Aorta (tissue), 5 donors: ENCODE data around the gene CPA1. TPM values are rescaled to one million over a fixed set of nuclear protein-coding genes. Genes with fewer than 3 reads are reported as not detected.
A peak's percentile ranks its signal among the peaks of the same experiment; 100 is the strongest.

Experiments used
- ATAC-seq: fragments of 200-7000 bp; cut with Tn5 transposase; one replicate; pipeline ENCODE4 v1.9.1; 2022; ENCODE audit warnings: moderate library complexity; ENCODE audit not compliant: low FRiP score
- DNase-seq, 2 donors: peaks; one replicate each; pipeline ENCODE4 v3.0.0-alpha.2; 2020
- H3K27ac ChIP-seq, 2 donors: one replicate each; pipeline ENCODE4 v1.5.1; 2013; ENCODE audit warnings: low read length in 2 of 2, mild to moderate bottlenecking in 2 of 2, moderate library complexity in 2 of 2, control low read depth in 1 of 2, inconsistent platforms in 1 of 2, low read depth in 1 of 2
- H3K27me3 ChIP-seq, 2 donors: one replicate each; pipeline ENCODE4 v1.6.1; 2013; ENCODE audit warnings: control low read depth in 1 of 2, low read length in 1 of 2, mild to moderate bottlenecking in 1 of 2, moderate library complexity in 1 of 2; ENCODE audit not compliant: insufficient read depth in 2 of 2, control insufficient read depth in 1 of 2
- H3K36me3 ChIP-seq, 2 donors: one replicate each; pipeline ENCODE4 v1.6.1; 2013; ENCODE audit warnings: control low read depth in 1 of 2, low read length in 1 of 2, mild to moderate bottlenecking in 1 of 2; ENCODE audit not compliant: insufficient read depth in 2 of 2, control insufficient read depth in 1 of 2
- H3K4me1 ChIP-seq, 2 donors: one replicate each; pipeline ENCODE4 v1.6.1; 2013; ENCODE audit warnings: low read length in 2 of 2, control low read depth in 1 of 2, mild to moderate bottlenecking in 1 of 2, moderate library complexity in 1 of 2; ENCODE audit not compliant: insufficient read depth in 2 of 2, control insufficient read depth in 1 of 2
- H3K4me3 ChIP-seq, 2 donors: one replicate each; pipeline ENCODE4 v1.5.1; 2013; ENCODE audit warnings: low read length in 2 of 2, control low read depth in 1 of 2, mild to moderate bottlenecking in 1 of 2
- H3K9me3 ChIP-seq: one replicate; pipeline ENCODE4 v1.6.1; 2013; ENCODE audit warnings: mild to moderate bottlenecking, low read length; ENCODE audit not compliant: control insufficient read depth
- WGBS, 2 donors: extraction: QIAGEN DNeasy Blood & Tissue Kit; methylation state at CpG; one replicate each; pipeline ENCODE4 v1.1.7; 2013; 5-methylcytosine and 5-hydroxymethylcytosine counted together
- intact Hi-C, 2 donors: fragments of 100-400 bp; cut with DNase I; formaldehyde crosslinking; loops; one replicate each; pipeline versions ENCODE4 v1.14.2 to v1.15.0; 2022
- polyA plus RNA-seq, 2 donors: library from polyadenylated mRNA; stranded (reverse); fragments of 200-250 nt; gene quantifications; one replicate each; pipeline ENCODE4 v1.2.3, GENCODE V29; 2013
- total RNA-seq, 2 donors: library from RNA; stranded (reverse); fragmentation: NEBNext Ultra II Directional; extraction: Animal tissue kit (Norgen Biotek cat#: 25700); gene quantifications; one replicate each; pipeline ENCODE4 v1.2.1, GENCODE V29; 2021
- donor health status: healthy with polysubstance abuse.
- donor health status: Bipolar disorder and iron deficiency.
- donor health status: DM: no; HTN: no; CAD: no.
- donor health status: DM: no; HTN: no; CAD: no.
- donor health status: DM: yes; HTN: yes; CAD: no.

The CPA1 gene
- total and polyA plus RNA-seq, 4 donors: 3.6 to 9.4 (median 6.2) TPM

DNA sequence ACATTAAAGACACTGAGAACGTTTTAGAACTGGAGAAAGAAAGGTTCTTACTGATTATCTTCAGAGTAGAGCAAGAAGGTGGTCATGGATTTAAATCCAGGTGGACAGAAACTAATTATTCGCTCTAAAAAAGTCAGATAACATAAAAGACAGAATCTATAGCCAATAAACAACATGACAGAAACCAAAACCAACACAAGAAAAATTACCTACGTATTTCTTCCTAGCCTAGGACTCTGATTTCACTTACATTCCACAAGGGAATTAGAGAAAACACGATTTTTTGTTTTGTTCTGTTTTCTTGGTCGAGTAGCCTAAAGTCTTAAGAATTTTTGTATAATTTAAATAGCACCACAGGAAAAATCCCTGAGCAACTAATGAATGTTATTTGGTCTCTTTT is 15.1 kb downstream of the CPA1 start:
- Histone ChIP-seq H3K4me3 (peak overlapping the region in 1 of 2 donors; percentile 71), H3K4me1 (no peaks in the 10 kb centered on the region), H3K9me3 (no peaks in the 10 kb centered on the region), H3K27ac (no peak overlapping the region), H3K27me3 (no peaks in the 10 kb centered on the region), H3K36me3 (no peaks in the 10 kb centered on the region)
- no peak for DNase-seq
- ATAC-seq: no peak
- 16 to 22% methylated on average over 5 of the region's 5 CpGs for WGBS, 2 donors
- intact Hi-C loops: loop anchor here (5.0 kb wide), 2 partner anchors 47 to 118 kb away; partner anchors contain the start of gene CEP41 (in 1 of the 2)

DNA sequence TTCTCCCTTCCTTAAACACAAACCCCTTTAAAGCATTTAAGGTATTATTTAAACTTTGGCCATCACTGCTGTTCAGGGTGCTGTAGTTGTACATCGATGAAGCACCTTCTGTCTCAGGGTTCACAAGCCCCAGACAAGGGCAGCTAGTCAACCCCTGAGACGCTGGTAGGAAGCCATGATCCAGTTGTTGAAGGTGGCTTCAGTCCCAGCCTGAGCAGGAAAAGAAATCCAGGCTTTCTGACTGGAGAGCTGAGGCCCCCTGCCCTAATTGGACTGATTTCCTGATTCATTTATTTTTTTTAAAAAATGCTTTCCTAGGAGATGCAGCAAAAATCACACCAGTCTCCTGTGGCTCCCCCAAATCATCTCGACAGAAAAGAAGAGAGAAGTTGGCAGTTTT is 15.8 kb downstream of the CPA1 start:
- Histone ChIP-seq H3K9me3 (no peaks in the 10 kb centered on the region), H3K36me3 (no peaks in the 10 kb centered on the region), H3K27ac (peak overlapping the region in 1 of 2 donors; percentile 37), H3K4me1 (no peaks in the 10 kb centered on the region), H3K27me3 (no peaks in the 10 kb centered on the region), H3K4me3 (peak overlapping the region in 1 of 2 donors; percentile 71)
- intact Hi-C loops: loop anchor here (5.0 kb wide), 2 partner anchors 46 to 119 kb away; partner anchors contain the start of gene CEP41 (in 1 of the 2)
- DNase-seq: no peak
- WGBS, 2 donors: 5 to 6% methylated on average over 3 of the region's 3 CpGs
- ATAC-seq: no peak

DNA sequence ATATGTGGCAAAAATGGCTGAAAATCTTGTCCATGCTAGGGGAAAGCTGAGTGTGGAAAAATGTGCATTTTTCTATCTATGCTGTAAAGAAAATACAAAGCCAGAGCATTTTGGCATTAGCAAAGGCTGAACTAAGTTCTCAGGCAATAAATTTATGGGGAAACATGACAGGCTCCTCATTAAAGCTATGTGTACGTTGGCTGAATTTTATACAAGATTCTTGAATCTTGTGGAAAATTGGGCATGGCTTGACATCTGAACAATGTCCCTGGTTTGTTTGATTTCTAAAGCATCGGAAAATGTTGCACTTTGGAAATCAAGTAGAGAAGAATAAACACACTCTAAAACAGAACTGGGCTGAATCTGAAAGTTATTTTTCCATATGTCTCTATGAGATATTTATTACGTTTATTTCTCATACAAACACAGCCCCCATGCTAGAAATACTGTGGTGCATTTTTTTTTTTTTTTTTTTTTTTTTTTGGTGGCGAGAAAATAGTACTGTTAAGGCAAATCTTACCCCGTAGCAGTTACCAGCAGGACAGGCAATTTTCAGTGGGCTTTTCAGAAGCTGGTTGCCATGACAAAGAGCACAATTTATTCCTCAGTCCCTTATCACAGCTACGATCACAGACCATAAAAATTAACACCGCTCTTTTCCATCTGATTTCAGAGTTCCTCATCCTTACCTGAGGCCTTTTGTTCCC is 16.9 kb downstream of the CPA1 start:
- Histone ChIP-seq H3K9me3 (no peaks in the 10 kb centered on the region), H3K27me3 (no peaks in the 10 kb centered on the region), H3K36me3 (no peaks in the 10 kb centered on the region), H3K4me1 (no peaks in the 10 kb centered on the region), H3K4me3 (peak overlapping the region in 1 of 2 donors; percentile 71), H3K27ac (no peak overlapping the region)
- 17 to 22% methylated on average over 7 of the region's 7 CpGs for WGBS, 2 donors
- intact Hi-C loops: loop anchor here (5.0 kb wide), 2 partner anchors 45 to 120 kb away; partner anchors contain the start of gene CEP41 (in 1 of the 2)
- ATAC-seq (no peak), DNase-seq (no peak)

DNA sequence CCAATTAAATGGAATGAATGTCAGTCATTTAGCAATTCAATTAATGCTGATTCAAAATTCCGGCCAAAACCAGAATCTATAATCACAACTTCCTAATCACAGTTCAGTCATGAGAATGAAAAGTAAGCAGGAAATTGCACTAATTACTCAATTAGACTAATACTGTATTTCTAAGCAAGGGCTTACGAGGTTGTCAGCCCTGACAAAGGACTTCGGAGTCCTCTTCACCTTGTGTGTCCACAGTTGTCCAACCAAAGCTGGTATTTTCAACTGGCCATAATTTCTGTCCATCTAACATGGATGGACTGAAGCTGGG is 17.4 kb downstream of the CPA1 start:
- Histone ChIP-seq H3K9me3 (no peaks in the 10 kb centered on the region), H3K27ac (no peak overlapping the region), H3K4me1 (no peaks in the 10 kb centered on the region), H3K36me3 (no peaks in the 10 kb centered on the region), H3K27me3 (no peaks in the 10 kb centered on the region), H3K4me3 (no peak overlapping the region)
- DNase-seq (no peak), ATAC-seq (no peak)
- WGBS, 2 donors: 86 to 88% methylated on average over 3 of the region's 3 CpGs
- intact Hi-C loops: loop anchor here (5.0 kb wide), 2 partner anchors 45 to 120 kb away; partner anchors contain the start of gene CEP41 (in 1 of the 2)

DNA sequence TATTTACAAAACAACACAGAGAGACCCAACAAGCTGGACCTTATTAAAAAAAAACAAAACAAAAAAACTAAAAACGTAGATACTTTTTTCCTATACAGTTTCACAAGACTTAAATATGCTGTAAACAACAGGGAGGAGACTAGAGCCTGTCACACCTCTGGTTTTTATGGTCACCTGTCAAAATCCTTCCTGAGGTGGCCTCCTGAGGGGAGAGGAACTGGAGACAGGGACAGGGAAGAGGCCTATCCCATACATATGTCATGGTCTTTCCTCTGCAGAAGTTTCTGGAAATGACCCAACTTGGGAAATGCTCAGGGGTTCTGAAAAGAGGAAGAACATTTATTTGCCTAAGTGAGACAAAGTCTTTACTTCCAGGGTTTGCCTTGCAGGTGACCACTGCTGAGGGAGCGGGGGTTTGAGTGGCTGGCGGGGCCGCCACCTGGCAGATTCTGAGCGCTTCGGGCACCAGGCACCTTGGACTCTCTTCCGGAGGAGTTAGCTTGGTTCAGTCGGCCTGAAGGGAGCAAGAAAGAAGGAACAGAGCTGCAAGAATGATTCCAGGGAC is 18.3 kb downstream of the CPA1 start:
- no peaks in the 10 kb centered on the region for H3K36me3 ChIP-seq
- 73 to 78% methylated on average over 8 of the region's 8 CpGs for WGBS, 2 donors
- no peak overlapping the region for H3K4me3 ChIP-seq
- DNase-seq (no peak), ATAC-seq (no peak)
- no peaks in the 10 kb centered on the region for H3K9me3 ChIP-seq
- no peak overlapping the region for H3K27ac ChIP-seq
- intact Hi-C loops: loop anchor here (5.0 kb wide), 2 partner anchors 44 to 121 kb away; partner anchors contain the start of gene CEP41 (in 1 of the 2)
- H3K27me3 ChIP-seq: no peaks in the 10 kb centered on the region
- H3K4me1 ChIP-seq: no peaks in the 10 kb centered on the region

DNA sequence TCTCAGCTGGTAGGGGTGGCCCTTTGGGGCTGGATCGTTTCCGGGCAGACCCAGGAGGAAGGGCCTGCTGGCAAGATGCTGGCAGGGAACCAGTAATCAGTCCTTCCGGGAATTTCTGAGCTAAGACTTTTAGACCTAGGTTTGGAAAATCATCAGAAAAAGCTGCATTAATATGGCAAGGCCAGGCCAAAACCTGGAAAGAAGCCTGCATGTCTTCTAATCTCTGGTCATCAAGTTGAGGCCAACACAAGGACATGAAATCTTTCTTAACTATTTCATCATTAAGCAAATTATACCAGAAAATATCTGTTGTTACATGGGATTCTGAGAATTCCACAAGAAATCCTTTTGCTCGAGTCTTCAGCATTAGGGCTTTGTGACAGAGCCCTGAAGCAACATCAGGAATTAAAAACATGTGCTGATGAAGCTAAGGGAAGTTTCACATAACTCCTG is 19.9 kb downstream of the CPA1 start:
- Histone ChIP-seq H3K36me3 (no peaks in the 10 kb centered on the region), H3K27me3 (no peaks in the 10 kb centered on the region), H3K4me1 (no peaks in the 10 kb centered on the region), H3K9me3 (no peaks in the 10 kb centered on the region), H3K27ac (no peak overlapping the region), H3K4me3 (no peak overlapping the region)
- intact Hi-C loops: no loop called here
- ATAC-seq: peak; percentile 69
- 7 to 11% methylated on average over 4 of the region's 4 CpGs for WGBS, 2 donors
- DNase-seq: no peak

DNA sequence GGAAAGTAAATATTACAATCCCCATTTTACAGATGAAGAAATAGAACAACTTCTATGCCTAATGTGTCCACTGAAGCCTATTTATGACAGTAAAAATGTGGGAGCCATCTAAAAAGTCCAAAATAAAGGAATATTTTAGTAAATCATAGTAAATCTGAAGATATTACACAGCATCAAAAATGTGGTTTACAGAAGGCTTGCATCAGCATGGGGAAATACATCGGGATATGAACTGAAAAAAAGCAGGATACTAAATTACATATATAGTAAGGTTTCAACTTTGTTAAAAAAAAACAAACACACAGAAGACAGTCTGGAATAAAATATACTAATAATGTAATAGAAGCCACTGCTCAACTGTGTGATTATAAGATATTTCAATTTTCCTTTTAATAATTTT is 20.8 kb downstream of the CPA1 start:
- ATAC-seq (no peak), DNase-seq (no peak)
- H3K9me3 ChIP-seq: no peaks in the 10 kb centered on the region
- intact Hi-C loops: no loop called here
- no peaks in the 10 kb centered on the region for H3K36me3 ChIP-seq
- 86 to 95% methylated on average over 1 of the region's 1 CpG for WGBS, 2 donors
- H3K4me3 ChIP-seq: no peak overlapping the region
- H3K4me1 ChIP-seq: no peaks in the 10 kb centered on the region
- H3K27me3 ChIP-seq: no peaks in the 10 kb centered on the region
- no peak overlapping the region for H3K27ac ChIP-seq

DNA sequence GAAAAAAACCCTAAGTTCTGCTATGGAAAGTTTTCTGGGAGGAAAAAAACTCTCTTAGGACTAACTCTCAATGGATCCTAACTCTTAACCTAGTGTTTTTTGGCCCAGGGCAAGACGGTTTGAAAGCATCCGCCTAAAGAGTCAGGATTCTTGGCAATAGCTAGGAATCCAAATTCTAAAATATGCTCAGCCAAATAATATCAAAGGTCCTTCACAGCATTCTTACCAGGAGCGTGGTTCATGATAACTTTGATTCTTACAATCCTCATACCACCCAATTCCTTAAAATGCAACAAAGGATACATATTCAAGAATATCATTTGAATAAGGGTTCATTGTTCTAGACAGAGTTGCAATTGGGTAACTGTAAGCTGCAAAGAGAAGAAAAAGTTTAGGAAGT is 21.3 kb downstream of the CPA1 start:
- WGBS, 2 donors: 50 to 59% methylated on average over 3 of the region's 3 CpGs
- DNase-seq (no peak), ATAC-seq (no peak)
- no peak overlapping the region for H3K27ac ChIP-seq
- H3K4me3 ChIP-seq: no peak overlapping the region
- H3K36me3 ChIP-seq: no peaks in the 10 kb centered on the region
- H3K4me1 ChIP-seq: no peaks in the 10 kb centered on the region
- intact Hi-C loops: no loop called here
- no peaks in the 10 kb centered on the region for H3K9me3 ChIP-seq
- no peaks in the 10 kb centered on the region for H3K27me3 ChIP-seq

DNA sequence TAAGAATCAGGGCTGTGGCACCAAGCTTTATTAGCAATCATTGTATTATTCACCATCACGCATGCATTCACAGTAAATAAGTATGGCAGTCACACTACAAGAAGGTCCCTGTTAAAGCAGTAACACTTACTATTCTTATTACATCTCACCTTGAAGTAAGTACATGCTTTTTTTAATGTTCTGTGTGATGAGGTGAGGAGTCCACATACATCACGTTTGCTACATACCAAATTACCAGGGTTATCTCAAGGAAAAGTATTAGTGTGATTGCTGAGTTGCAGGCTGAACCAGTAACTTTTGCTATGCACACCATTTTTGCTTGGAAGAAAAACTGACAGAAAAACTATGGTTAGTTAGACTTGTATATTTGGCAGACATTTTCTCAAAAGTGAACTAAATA is 24.7 kb downstream of the CPA1 start:
- 57 to 63% methylated on average over 2 of the region's 2 CpGs for WGBS, 2 donors
- H3K27me3 ChIP-seq: no peaks in the 10 kb centered on the region
- ATAC-seq (no peak), DNase-seq (no peak)
- intact Hi-C loops: no loop called here
- H3K27ac ChIP-seq: no peak overlapping the region
- no peaks in the 10 kb centered on the region for H3K36me3 ChIP-seq
- H3K4me3 ChIP-seq: no peak overlapping the region
- H3K9me3 ChIP-seq: no peaks in the 10 kb centered on the region
- no peaks in the 10 kb centered on the region for H3K4me1 ChIP-seq
